Gastrocnemius medialis (tissue), 4 donors: ENCODE results near the gene GNAQ. TPM values are rescaled to one million over a fixed set of nuclear protein-coding genes. Genes with fewer than 3 reads are reported as not detected.

ENCODE experiments used
- ATAC-seq, 2 donors: fragments of 150-250 bp; one replicate each; pipeline ENCODE4 v1.9.1; 2016
- DNase-seq, 2 donors: peaks; one replicate each; pipeline ENCODE4 v3.0.0-alpha.2; 2019
- H3K27ac ChIP-seq, 4 donors: fragments of 200-600 bp; sonication (generic); 1 replicate in 1 of 4; 2 replicates in 3 of 4; pipeline ENCODE4 v1.5.1; 2016 to 2018; ENCODE audit warnings: mild to moderate bottlenecking in 2 of 4, moderate library complexity in 1 of 4
- H3K27me3 ChIP-seq, 3 donors: fragments of 200-600 bp; sonication (generic) in 2 of 3; 1 replicate in 1 of 3; 2 replicates in 2 of 3; pipeline versions ENCODE4 v1.5.1 to v1.6.0; 2016 to 2019; ENCODE audit warnings: mild to moderate bottlenecking in 1 of 3, moderate library complexity in 1 of 3
- H3K36me3 ChIP-seq, 2 donors: fragments of 200-600 bp; sonication (generic) in 1 of 2; one replicate each; pipeline ENCODE4 v1.5.1; 2017 to 2018
- H3K4me1 ChIP-seq, 2 donors: fragments of 200-600 bp; sonication (generic) in 1 of 2; one replicate each; pipeline ENCODE4 v1.5.1; 2016 to 2017; ENCODE audit warnings: mild to moderate bottlenecking in 2 of 2
- H3K4me3 ChIP-seq, 4 donors: fragments of 200-600 bp; sonication (generic) in 3 of 4; 1 replicate in 1 of 4; 2 replicates in 3 of 4; pipeline ENCODE4 v1.5.1; 2016 to 2019; ENCODE audit warnings: mild to moderate bottlenecking in 2 of 4
- H3K9me3 ChIP-seq, 3 donors: fragments of 200-600 bp; sonication (generic) in 2 of 3; 1 replicate in 1 of 3; 2 replicates in 2 of 3; pipeline ENCODE4 v1.5.1; 2016 to 2019
- POLR2A ChIP-seq, 2 donors: fragments of 450-650 bp; IDR thresholded peaks; one replicate each; pipeline ENCODE4 v1.6.1; 2017; ENCODE audit warnings: antibody characterized with exemption in 2 of 2, mild to moderate bottlenecking in 2 of 2, moderate library complexity in 2 of 2
- in situ Hi-C, 4 donors: fragments of 200-750 bp; cut with MboI; loops; one replicate each; pipeline versions ENCODE4 v1.15.0 to v1.8.0; 2017; ENCODE audit warnings: low sequenced_read_pairs in 4 of 4
- intact Hi-C: fragments of 100-400 bp; cut with DNase I; formaldehyde crosslinking; loops from one replicate; pipeline ENCODE4 v1.15.1; 2023; ENCODE audit warnings: low total_unique reads
- total RNA-seq, 4 donors: library from RNA; depleted of rRNA; stranded (reverse); fragments of >200 nt; gene quantifications; one replicate each; pipeline versions ENCODE4 v1.1.0 to v1.2.3, GENCODE V29; 2016
- TF ChIP-seq, protein P1 (sequence below), 5 experiments: fragments of 450-650 bp in 3 of 5; fragments of 200-600 bp in 2 of 5; sonication (generic) in 2 of 5; IDR thresholded peaks in 4 of 5; conservative IDR thresholded peaks in 1 of 5; 1 replicate in 4 of 5; 2 replicates in 1 of 5; pipeline ENCODE4 v1.5.1; 2016 to 2019; ENCODE audit warnings: antibody characterized with exemption in 5 of 5, mild to moderate bottlenecking in 3 of 5, moderate library complexity in 3 of 5

GNAQ gene
- total RNA-seq, 4 donors from 2014 or later, result 11.3 to 25.9 (median 18.7) TPM

DNA sequence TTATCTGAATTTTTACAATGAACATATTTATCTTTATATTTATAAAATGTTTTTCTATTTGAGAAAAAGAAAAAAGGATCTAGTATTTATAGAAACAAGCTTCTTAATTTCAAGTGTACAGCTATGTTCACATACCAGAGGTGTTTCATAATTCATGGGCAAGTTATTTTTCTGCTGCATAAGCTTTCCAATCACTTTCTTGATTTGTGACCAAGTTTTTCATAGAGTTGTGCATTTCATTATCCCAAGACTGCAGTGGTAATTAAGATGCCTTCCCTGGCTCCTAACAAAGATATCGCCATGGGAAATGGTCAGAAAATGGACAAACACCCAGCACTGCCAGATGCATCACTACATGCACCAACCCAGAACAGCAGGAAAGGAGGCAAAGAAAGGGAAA is 124.6 kb downstream of the GNAQ start:
- Histone ChIP-seq H3K4me3 (no peak overlapping the region), H3K4me1 (peaks cover 6% of the 10 kb centered on the region in 2 donors)
- intact Hi-C loops, result no loop called here

DNA sequence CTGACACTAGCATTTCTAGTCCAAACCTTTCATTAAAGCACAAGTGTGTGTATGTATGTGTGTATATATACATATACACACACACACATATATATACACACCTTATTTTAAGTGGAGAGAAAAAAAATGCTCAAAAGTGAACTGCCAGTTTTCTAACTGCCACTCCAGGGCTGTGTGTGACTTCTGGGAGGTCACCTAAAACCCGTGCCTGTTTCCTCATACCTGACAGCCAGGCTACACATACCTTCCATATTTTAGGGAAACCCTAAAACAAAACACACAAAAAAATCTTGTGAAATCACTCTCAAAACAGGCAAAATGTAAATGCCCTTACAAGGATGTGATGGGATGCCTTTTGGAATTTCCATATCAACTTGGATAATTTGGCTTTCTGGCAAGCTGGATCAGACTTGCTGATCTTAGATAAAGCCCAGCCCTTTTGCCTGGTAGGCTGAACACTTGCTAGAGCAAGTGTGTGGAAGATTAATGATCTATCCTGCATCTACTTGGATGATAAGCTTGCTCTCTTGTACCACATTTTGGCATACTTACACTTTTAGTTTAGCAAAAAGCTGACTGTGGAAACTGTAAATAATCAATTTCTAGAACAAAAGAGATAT is 127.8 kb downstream of the GNAQ start:
- TF ChIP-seq, protein P1, sequence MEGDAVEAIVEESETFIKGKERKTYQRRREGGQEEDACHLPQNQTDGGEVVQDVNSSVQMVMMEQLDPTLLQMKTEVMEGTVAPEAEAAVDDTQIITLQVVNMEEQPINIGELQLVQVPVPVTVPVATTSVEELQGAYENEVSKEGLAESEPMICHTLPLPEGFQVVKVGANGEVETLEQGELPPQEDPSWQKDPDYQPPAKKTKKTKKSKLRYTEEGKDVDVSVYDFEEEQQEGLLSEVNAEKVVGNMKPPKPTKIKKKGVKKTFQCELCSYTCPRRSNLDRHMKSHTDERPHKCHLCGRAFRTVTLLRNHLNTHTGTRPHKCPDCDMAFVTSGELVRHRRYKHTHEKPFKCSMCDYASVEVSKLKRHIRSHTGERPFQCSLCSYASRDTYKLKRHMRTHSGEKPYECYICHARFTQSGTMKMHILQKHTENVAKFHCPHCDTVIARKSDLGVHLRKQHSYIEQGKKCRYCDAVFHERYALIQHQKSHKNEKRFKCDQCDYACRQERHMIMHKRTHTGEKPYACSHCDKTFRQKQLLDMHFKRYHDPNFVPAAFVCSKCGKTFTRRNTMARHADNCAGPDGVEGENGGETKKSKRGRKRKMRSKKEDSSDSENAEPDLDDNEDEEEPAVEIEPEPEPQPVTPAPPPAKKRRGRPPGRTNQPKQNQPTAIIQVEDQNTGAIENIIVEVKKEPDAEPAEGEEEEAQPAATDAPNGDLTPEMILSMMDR (IDR thresholded peaks at IDR 0.05 in 4 of 5, conservative IDR thresholded peaks at IDR 0.05 in 1 of 5), result no peak
- no peak for TF ChIP-seq POLR2A (IDR thresholded peaks at IDR 0.05)
- Histone ChIP-seq H3K36me3 (no peaks in the 10 kb centered on the region), H3K27ac (no peak overlapping the region), H3K9me3 (no peaks in the 10 kb centered on the region), H3K4me1 (peaks cover 6 to 11% of the 10 kb centered on the region in 2 donors), H3K4me3 (no peak overlapping the region), H3K27me3 (no peaks in the 10 kb centered on the region)
- no peak for DNase-seq
- ATAC-seq, result no peak
- intact Hi-C loops (no loop called here), in situ Hi-C loops (no loop called here)

More for the DNA sequence above, 124.6 kb downstream of the GNAQ start:
- in situ Hi-C loops, result no loop called here
- TF ChIP-seq, protein P1 (IDR thresholded peaks at IDR 0.05 in 4 of 5, conservative IDR thresholded peaks at IDR 0.05 in 1 of 5), result no peak
- no peak for TF ChIP-seq POLR2A (IDR thresholded peaks at IDR 0.05)
- no peaks in the 10 kb centered on the region for H3K27me3 ChIP-seq
- ATAC-seq (no peak), DNase-seq (no peak)
- no peaks in the 10 kb centered on the region for H3K36me3 ChIP-seq
- no peak overlapping the region for H3K27ac ChIP-seq
- H3K9me3 ChIP-seq, result no peaks in the 10 kb centered on the region

- ATAC-seq, result no peak
- Histone ChIP-seq H3K9me3 (no peaks in the 10 kb centered on the region), H3K27ac (no peak overlapping the region), H3K27me3 (no peaks in the 10 kb centered on the region), H3K4me3 (no peak overlapping the region), H3K36me3 (no peaks in the 10 kb centered on the region), H3K4me1 (peaks cover 0 to 5% of the 10 kb centered on the region in 2 donors)
- intact Hi-C loops (no loop called here), in situ Hi-C loops (no loop called here)
- DNase-seq, result no peak
- TF ChIP-seq, protein P1 (IDR thresholded peaks at IDR 0.05 in 4 of 5, conservative IDR thresholded peaks at IDR 0.05 in 1 of 5), result no peak
- no peak for TF ChIP-seq POLR2A (IDR thresholded peaks at IDR 0.05)
Measured at GRCh38 chr9:77901771-77902170, 129.8 kb downstream of the GNAQ start.

DNA sequence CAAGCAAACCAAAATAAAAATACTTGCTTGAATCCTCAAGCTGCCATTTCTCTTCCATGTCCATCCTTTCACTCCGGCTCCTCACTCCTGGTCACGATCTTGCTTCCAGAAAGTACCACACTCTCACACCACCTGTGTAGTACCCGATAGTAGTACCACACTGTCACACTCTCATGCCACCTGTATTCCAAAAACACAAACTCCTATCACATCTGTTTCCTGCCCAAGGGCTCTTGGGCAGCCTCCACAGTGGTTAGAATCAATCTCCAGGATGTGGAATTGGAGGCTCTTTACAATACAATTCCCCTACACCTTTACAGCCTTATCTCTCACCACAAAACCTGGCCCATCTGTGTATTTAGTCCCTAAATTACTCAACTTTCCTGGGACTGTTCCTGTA is 130.6 kb downstream of the GNAQ start:
- no peaks in the 10 kb centered on the region for H3K9me3 ChIP-seq
- H3K4me1 ChIP-seq, result peaks cover 0 to 5% of the 10 kb centered on the region in 2 donors
- no peak overlapping the region for H3K27ac ChIP-seq
- intact Hi-C loops (no loop called here), in situ Hi-C loops (no loop called here)
- no peak for DNase-seq
- no peak for ATAC-seq
- TF ChIP-seq, protein P1 (IDR thresholded peaks at IDR 0.05 in 4 of 5, conservative IDR thresholded peaks at IDR 0.05 in 1 of 5), result no peak
- TF ChIP-seq POLR2A (IDR thresholded peaks at IDR 0.05), result no peak
- H3K36me3 ChIP-seq, result no peaks in the 10 kb centered on the region
- H3K4me3 ChIP-seq, result no peak overlapping the region
- no peaks in the 10 kb centered on the region for H3K27me3 ChIP-seq
